H9 (cell line): ENCODE measurements around the gene ALKBH8. TPM values are rescaled to one million over a fixed set of nuclear protein-coding genes. Genes with fewer than 3 reads are reported as not detected.

Source experiments
- DNase-seq: peaks from one replicate; pipeline ENCODE4 v3.0.0-alpha.2; 2017
- H2AFZ ChIP-seq: one replicate; pipeline ENCODE4 v1.6.1; 2013; ENCODE audit warnings: mild to moderate bottlenecking, low read length, control low read depth, moderate library complexity
- H2AK5ac ChIP-seq: 2 replicates; pipeline ENCODE4 v1.6.1; 2013; ENCODE audit warnings: low read length, control low read depth, mixed read lengths; ENCODE audit not compliant: insufficient read length
- H2BK120ac ChIP-seq: one replicate; pipeline ENCODE4 v1.6.1; 2013; ENCODE audit warnings: low read depth, mild to moderate bottlenecking, low read length, control low read depth, inconsistent platforms; ENCODE audit not compliant: poor library complexity, severe bottlenecking
- H2BK12ac ChIP-seq: 2 replicates; pipeline ENCODE4 v1.6.1; 2013; ENCODE audit warnings: low read length, control low read depth, mixed read lengths, low read depth; ENCODE audit not compliant: insufficient read length
- H2BK15ac ChIP-seq: 2 replicates; pipeline ENCODE4 v1.6.1; 2013; ENCODE audit warnings: low read depth, low read length, control low read depth
- H2BK20ac ChIP-seq: one replicate; pipeline ENCODE4 v1.6.1; 2013; ENCODE audit warnings: low read depth, mild to moderate bottlenecking, low read length, control low read depth, inconsistent platforms; ENCODE audit not compliant: poor library complexity, severe bottlenecking
- H2BK5ac ChIP-seq: 2 replicates; pipeline ENCODE4 v1.6.1; 2013; ENCODE audit warnings: low read length, control low read depth, mixed read lengths; ENCODE audit not compliant: insufficient read length
- H3K14ac ChIP-seq: 2 replicates; pipeline ENCODE4 v1.6.1; 2013; ENCODE audit warnings: low read length, control low read depth; ENCODE audit not compliant: insufficient read depth
- H3K18ac ChIP-seq: 2 replicates; pipeline ENCODE4 v1.6.1; 2013; ENCODE audit warnings: low read depth, mild to moderate bottlenecking, mixed read lengths, low read length, control low read depth; ENCODE audit not compliant: insufficient read length
- H3K23ac ChIP-seq: 2 replicates; pipeline ENCODE4 v1.6.1; 2013; ENCODE audit warnings: low read length, control low read depth, mixed read lengths, low read depth; ENCODE audit not compliant: insufficient read length
- H3K23me2 ChIP-seq: 2 replicates; pipeline ENCODE4 v1.6.1; 2013; ENCODE audit warnings: low read depth, mild to moderate bottlenecking, mixed read lengths, low read length, control low read depth; ENCODE audit not compliant: insufficient read length, poor library complexity, severe bottlenecking
- H3K27ac ChIP-seq: 2 replicates; pipeline ENCODE4 v1.5.1; 2013; ENCODE audit warnings: low read length, control low read depth, mixed read lengths, low read depth; ENCODE audit not compliant: insufficient read length
- H3K27me3 ChIP-seq: 2 replicates; pipeline ENCODE4 v1.6.1; 2013; ENCODE audit warnings: low read length, control low read depth, inconsistent platforms; ENCODE audit not compliant: insufficient read depth
- H3K4ac ChIP-seq: 2 replicates; pipeline ENCODE4 v1.6.1; 2013; ENCODE audit warnings: low read depth, mild to moderate bottlenecking, control low read depth, inconsistent platforms, low read length, moderate library complexity
- H3K4me1 ChIP-seq: 2 replicates; pipeline ENCODE4 v1.6.1; 2013; ENCODE audit warnings: low read length, control low read depth, inconsistent platforms; ENCODE audit not compliant: insufficient read depth
- H3K4me2 ChIP-seq: 2 replicates; pipeline ENCODE4 v1.6.1; 2013; ENCODE audit warnings: low read length, control low read depth, mixed read lengths; ENCODE audit not compliant: insufficient read length, insufficient read depth
- H3K56ac ChIP-seq: 2 replicates; pipeline ENCODE4 v1.6.1; 2013; ENCODE audit warnings: low read depth, mild to moderate bottlenecking, mixed read lengths, low read length, control low read depth; ENCODE audit not compliant: insufficient read length
- H3K79me1 ChIP-seq: 2 replicates; pipeline ENCODE4 v1.6.1; 2013; ENCODE audit warnings: low read depth, mild to moderate bottlenecking, moderate library complexity, low read length, control low read depth, inconsistent platforms; ENCODE audit not compliant: insufficient read depth, poor library complexity, severe bottlenecking
- H3K79me2 ChIP-seq: 2 replicates; pipeline ENCODE4 v1.6.1; 2013; ENCODE audit warnings: low read length, control low read depth, inconsistent platforms; ENCODE audit not compliant: insufficient read depth
- H3K9ac ChIP-seq: 2 replicates; pipeline ENCODE4 v1.6.1; 2013; ENCODE audit warnings: low read length, control low read depth, mixed read lengths; ENCODE audit not compliant: insufficient read length; ENCODE audit errors: extremely low read depth
- H3K9me3 ChIP-seq: one replicate; pipeline ENCODE4 v1.6.1; 2013; ENCODE audit warnings: low read depth, low read length, inconsistent platforms; ENCODE audit not compliant: control insufficient read depth
- H3T11ph ChIP-seq: one replicate; pipeline ENCODE4 v1.6.1; 2013; ENCODE audit warnings: mild to moderate bottlenecking, low read length, control low read depth, inconsistent platforms
- H4K20me1 ChIP-seq: one replicate; pipeline ENCODE4 v1.6.1; 2013; ENCODE audit not compliant: control insufficient read depth, insufficient read length, insufficient read depth
- H4K5ac ChIP-seq: 2 replicates; pipeline ENCODE4 v1.6.1; 2013; ENCODE audit warnings: low read depth, mild to moderate bottlenecking, mixed read lengths, low read length, control low read depth; ENCODE audit not compliant: insufficient read length
- H4K8ac ChIP-seq: replicated peaks from 2 replicates; pipeline ENCODE4 v1.6.1; 2013; ENCODE audit warnings: low read length, control low read depth, mixed read lengths, low read depth; ENCODE audit not compliant: insufficient read length
- H4K91ac ChIP-seq: 2 replicates; pipeline ENCODE4 v1.6.1; 2013; ENCODE audit warnings: low read depth, mild to moderate bottlenecking, moderate library complexity, mixed read lengths, low read length, control low read depth; ENCODE audit not compliant: insufficient read length
- H3K27ac Mint-ChIP-seq, 3 experiments: 2 replicates in 2 of 3; 3 replicates in 1 of 3; pipeline ENCODE4 v1.8.0; 2020 to 2021; ENCODE audit warnings: mixed read lengths in 3 of 3, mild to moderate bottlenecking in 1 of 3, moderate library complexity in 1 of 3
- H3K27me3 Mint-ChIP-seq: 2 replicates; pipeline ENCODE4 v1.8.0; 2021; ENCODE audit warnings: low read depth, mild to moderate bottlenecking, moderate library complexity, mixed read lengths
- H3K36me3 Mint-ChIP-seq, 3 experiments: 2 replicates in 2 of 3; 3 replicates in 1 of 3; pipeline ENCODE4 v1.8.0; 2020 to 2021; ENCODE audit warnings: low read depth in 3 of 3, mixed read lengths in 3 of 3; ENCODE audit not compliant: insufficient read depth in 1 of 3
- H3K4me1 Mint-ChIP-seq, 2 experiments: 2 replicates each; pipeline ENCODE4 v1.8.0; 2020; ENCODE audit warnings: mixed read lengths in 2 of 2
- H3K4me3 Mint-ChIP-seq, 2 experiments: 2 replicates in 1 of 2; 3 replicates in 1 of 2; pipeline ENCODE4 v1.8.0; 2020 to 2021; ENCODE audit warnings: mild to moderate bottlenecking in 2 of 2, mixed read lengths in 2 of 2, moderate library complexity in 1 of 2
- H3K9me3 Mint-ChIP-seq, 2 experiments: 2 replicates in 1 of 2; 3 replicates in 1 of 2; pipeline ENCODE4 v1.8.0; 2020; ENCODE audit warnings: mild to moderate bottlenecking in 2 of 2, mixed read lengths in 2 of 2, moderate library complexity in 1 of 2
- CTCF ChIP-seq: fragments of 200-600 bp; sonication (generic); conservative IDR thresholded peaks from 3 replicates; pipeline ENCODE4 v1.8.0; 2021; ENCODE audit warnings: antibody characterized with exemption, mild to moderate bottlenecking
- WGBS: extraction: QIAGEN DNeasy Blood & Tissue Kit; methylation state at CpG from one replicate; pipeline ENCODE4 v1.1.7; 2013; ENCODE audit warnings: missing lambda C conversion rate, low lambda C conversion rate, mixed read lengths; ENCODE audit not compliant: insufficient read length; ENCODE audit errors: extremely low coverage; 5-methylcytosine and 5-hydroxymethylcytosine counted together
- total RNA-seq: library from RNA; stranded (reverse); gene quantifications from 2 replicates; pipeline ENCODE4 v1.2.1, GENCODE V29; 2021

ALKBH8 gene
- total RNA-seq, 1 experiment from 2014 or later, result 12.7 TPM

- Histone ChIP-seq H4K8ac (no peak overlapping the region), H3K23ac (no peak overlapping the region), H3K18ac (no peak overlapping the region), H3K9me3 (peaks cover 9% of the 10 kb centered on the region), H3K56ac (no peak overlapping the region), H3K79me2 (no peaks in the 10 kb centered on the region), H3K23me2 (no peaks in the 10 kb centered on the region), H4K20me1 (no peaks in the 10 kb centered on the region), H2BK15ac (no peak overlapping the region), H3T11ph (no peak overlapping the region), H2BK12ac (no peak overlapping the region), H2BK20ac (no peak overlapping the region), H2BK5ac (no peak overlapping the region), H3K14ac (no peak overlapping the region), H4K91ac (no peak overlapping the region), H4K5ac (no peak overlapping the region), H2BK120ac (no peak overlapping the region), H3K79me1 (no peaks in the 10 kb centered on the region), H3K4me1 (no peaks in the 10 kb centered on the region), H2AK5ac (no peak overlapping the region), H3K27me3 (no peaks in the 10 kb centered on the region), H3K4ac (no peak overlapping the region), H3K9ac (no peak overlapping the region), H3K27ac (no peak overlapping the region), H3K4me2 (no peak overlapping the region), H2AFZ (no peak overlapping the region)
- no peak for TF ChIP-seq CTCF
- no peak overlapping the region for H3K4me3 Mint-ChIP-seq
- H3K27ac Mint-ChIP-seq, result no peak overlapping the region
- no peaks in the 10 kb centered on the region for H3K4me1 Mint-ChIP-seq
- H3K27me3 Mint-ChIP-seq, result no peaks in the 10 kb centered on the region
- no CpG with 5 or more reads among the region's 5 CpGs for WGBS
- peaks cover 14 to 17% of the 10 kb centered on the region in 2 experiments for H3K9me3 Mint-ChIP-seq
- peaks cover 31 to 42% (median 42%) of the 10 kb centered on the region in 3 experiments for H3K36me3 Mint-ChIP-seq
- no peak for DNase-seq
These were observed 60.6 kb downstream of the ALKBH8 start for GRCh38 chr11:107504981-107505380.
